ENCODE results near the gene ZNF598. TPM values are rescaled to one million over a fixed set of nuclear protein-coding genes. Genes with fewer than 3 reads are reported as not detected.

ZNF598 gene
- total and polyA plus RNA-seq, 2 of the 13 experiments (the other 11 are each of a cell fraction or from before 2014, with no cell fraction given): 13.5 to 14.2 TPM

- TF ChIP-seq ARID2 (CRISPR knock-in tag; IDR thresholded peaks at IDR 0.05; ENCODE audit: borderline replicate concordance): 0 out of 2 replicates have a peak, but pooled peaks have one; percentile 42
- no peak for TF ChIP-seq XBP1 (CRISPR knock-in tag; IDR thresholded peaks at IDR 0.05)
- no peak for TF ChIP-seq NR0B2 (CRISPR knock-in tag; IDR thresholded peaks at IDR 0.05)
- no peak for TF ChIP-seq E2F2 (CRISPR knock-in tag; IDR thresholded peaks at IDR 0.05; ENCODE audit: borderline replicate concordance)
- no peak for TF ChIP-seq ZNF724P (CRISPR knock-in tag; IDR thresholded peaks at IDR 0.05; ENCODE audit: borderline replicate concordance)
- peak; percentile 84; the same call in 1 of the 2 replicates for TF ChIP-seq AFF4 (CRISPR knock-in tag; IDR thresholded peaks at IDR 0.05)
- no peak for TF ChIP-seq ZNF513 (CRISPR knock-in tag; conservative IDR thresholded peaks at IDR 0.05)
- TF ChIP-seq ZNF263 (CRISPR knock-in tag; IDR thresholded peaks at IDR 0.05): no peak
- TF ChIP-seq SMAD3 (CRISPR knock-in tag; IDR thresholded peaks at IDR 0.05): no peak
- no peak for TF ChIP-seq WIZ (CRISPR knock-in tag; IDR thresholded peaks at IDR 0.05)
- TF ChIP-seq NFYC (CRISPR knock-in tag; IDR thresholded peaks at IDR 0.05): no peak
- TF ChIP-seq STAG1 (CRISPR knock-in tag; IDR thresholded peaks at IDR 0.05): no peak
- no peak for TF ChIP-seq RORA (CRISPR knock-in tag; IDR thresholded peaks at IDR 0.05)
- TF ChIP-seq HNRNPH1 (optimal IDR thresholded peaks at IDR 0.05; ENCODE audit: low read depth, low read length): no peak
- no peak for TF ChIP-seq ARID3A (IDR thresholded peaks at IDR 0.05; ENCODE audit: low read depth, low read length)
- 0 out of 2 replicates have a peak, but pooled peaks have one; percentile 21 for TF ChIP-seq AKAP8 (CRISPR knock-in tag; IDR thresholded peaks at IDR 0.05)
- no peak for TF ChIP-seq ZMAT3 (CRISPR knock-in tag; conservative IDR thresholded peaks at IDR 0.05)
- TF ChIP-seq POLR2G (IDR thresholded peaks at IDR 0.05; ENCODE audit: low read depth, low read length): peak; percentile 80
- TF ChIP-seq ZNF10 (CRISPR knock-in tag; IDR thresholded peaks at IDR 0.05; ENCODE audit: borderline replicate concordance, low read depth): no peak
- TF ChIP-seq ZNF740 (CRISPR knock-in tag; IDR thresholded peaks at IDR 0.05): no peak
Observed at GRCh38 chr16:1960665-1961630, 48.7 kb downstream of the ZNF598 start (continued).

Measured in HepG2 (cell line).